ENCODE measurements around the gene FRMD5.

The FRMD5 gene

GRCh38 chr15:43898891-43899290 is 296.2 kb downstream of the FRMD5 start:
- DNase-seq, result no peak
- POLR2A ChIA-PET, result interaction anchor here (0.5 kb wide), 1 partner anchor 63 kb away, joined by 5 read pairs; no protein-coding TSS in a partner anchor

GRCh38 chr15:43896543-43896942 is 298.5 kb downstream of the FRMD5 start:
- no peak overlapping the region for H3K27ac ChIP-seq (ENCODE audit: insufficient read depth in 1 of 2, low read depth in 1 of 2, low read length in 2 of 2, poor library complexity in 1 of 2, severe bottlenecking in 2 of 2)
- H3K9me3 ChIP-seq (ENCODE audit: control extremely low read depth in 1 of 5, control insufficient read depth in 4 of 5, insufficient read depth in 2 of 5, low read depth in 1 of 5, low read length in 4 of 5), result no peaks in the 10 kb centered on the region
- no peak overlapping the region for H3K4me3 ChIP-seq (ENCODE audit: control insufficient read depth in 1 of 7, extremely low read depth in 1 of 7, insufficient read depth in 4 of 7, low read depth in 2 of 7, low read length in 6 of 7)
- ChIA-PET POLR2A (no interaction called here), CTCF (no interaction called here)
- no peaks in the 10 kb centered on the region for H3K36me3 ChIP-seq (ENCODE audit: control insufficient read depth in 4 of 4, insufficient read depth in 4 of 4, low read length in 3 of 4)
- H3K27me3 ChIP-seq (replicated peaks in 2 of 5; ENCODE audit: control insufficient read depth in 4 of 5, insufficient read depth in 5 of 5, low read length in 4 of 5), result no peaks in the 10 kb centered on the region
- 100% methylated on average over 1 of the region's 1 CpG for WGBS (ENCODE audit: insufficient coverage)
- DNase-seq, result no peak
- H3K4me1 ChIP-seq (ENCODE audit: control extremely low read depth in 1 of 4, control insufficient read depth in 4 of 4, insufficient read depth in 4 of 4, low read length in 3 of 4), result peaks cover 0 to 7% (median 2%) of the 10 kb centered on the region in 4 experiments

More at GRCh38 chr15:43898891-43899290, 296.2 kb downstream of the FRMD5 start:
- H3K9me3 ChIP-seq (ENCODE audit: control extremely low read depth in 1 of 5, control insufficient read depth in 4 of 5, insufficient read depth in 2 of 5, low read depth in 1 of 5, low read length in 4 of 5), result no peaks in the 10 kb centered on the region
- WGBS (ENCODE audit: insufficient coverage), result 90% methylated on average over 1 of the region's 2 CpGs
- peaks cover 0 to 10% (median 2%) of the 10 kb centered on the region in 4 experiments for H3K4me1 ChIP-seq (ENCODE audit: control extremely low read depth in 1 of 4, control insufficient read depth in 4 of 4, insufficient read depth in 4 of 4, low read length in 3 of 4)
- H3K27me3 ChIP-seq (replicated peaks in 2 of 5; ENCODE audit: control insufficient read depth in 4 of 5, insufficient read depth in 5 of 5, low read length in 4 of 5), result no peaks in the 10 kb centered on the region
- no peak overlapping the region for H3K4me3 ChIP-seq (ENCODE audit: control insufficient read depth in 1 of 7, extremely low read depth in 1 of 7, insufficient read depth in 4 of 7, low read depth in 2 of 7, low read length in 6 of 7)
- no peak overlapping the region for H3K27ac ChIP-seq (ENCODE audit: insufficient read depth in 1 of 2, low read depth in 1 of 2, low read length in 2 of 2, poor library complexity in 1 of 2, severe bottlenecking in 2 of 2)
- H3K36me3 ChIP-seq (ENCODE audit: control insufficient read depth in 4 of 4, insufficient read depth in 4 of 4, low read length in 3 of 4), result no peaks in the 10 kb centered on the region
- CTCF ChIA-PET, result interaction anchor here (0.7 to 1.2 kb wide), 4 partner anchors 8 to 579 kb away, joined by 3 to 5 read pairs (median 3); no protein-coding TSS in a partner anchor

- DNase-seq, result no peak
- no peak overlapping the region for H3K27ac ChIP-seq (ENCODE audit: insufficient read depth in 1 of 2, low read depth in 1 of 2, low read length in 2 of 2, poor library complexity in 1 of 2, severe bottlenecking in 2 of 2)
- H3K4me3 ChIP-seq (ENCODE audit: control insufficient read depth in 1 of 7, extremely low read depth in 1 of 7, insufficient read depth in 4 of 7, low read depth in 2 of 7, low read length in 6 of 7), result no peak overlapping the region
- H3K4me1 ChIP-seq (ENCODE audit: control extremely low read depth in 1 of 4, control insufficient read depth in 4 of 4, insufficient read depth in 4 of 4, low read length in 3 of 4), result peaks cover 0 to 3% (median 0%) of the 10 kb centered on the region in 4 experiments
- POLR2A ChIA-PET, result no interaction called here
- no peaks in the 10 kb centered on the region for H3K9me3 ChIP-seq (ENCODE audit: control extremely low read depth in 1 of 5, control insufficient read depth in 4 of 5, insufficient read depth in 2 of 5, low read depth in 1 of 5, low read length in 4 of 5)
- no peaks in the 10 kb centered on the region for H3K27me3 ChIP-seq (replicated peaks in 2 of 5; ENCODE audit: control insufficient read depth in 4 of 5, insufficient read depth in 5 of 5, low read length in 4 of 5)
- no peaks in the 10 kb centered on the region for H3K36me3 ChIP-seq (ENCODE audit: control insufficient read depth in 4 of 4, insufficient read depth in 4 of 4, low read length in 3 of 4)
- WGBS (ENCODE audit: insufficient coverage), result 100% methylated on average over 3 of the region's 5 CpGs
- CTCF ChIA-PET, result interaction anchor here (0.6 to 1.6 kb wide), 2 partner anchors 8 kb away, joined by 3 to 5 read pairs; no protein-coding TSS in a partner anchor
These were observed 299.5 kb downstream of the FRMD5 start for GRCh38 chr15:43895586-43895985.

GRCh38 chr15:43893956-43894355 is 301.1 kb downstream of the FRMD5 start:
- Histone ChIP-seq H3K27me3 (replicated peaks in 2 of 5; ENCODE audit: control insufficient read depth in 4 of 5, insufficient read depth in 5 of 5, low read length in 4 of 5) (no peaks in the 10 kb centered on the region), H3K27ac (ENCODE audit: insufficient read depth in 1 of 2, low read depth in 1 of 2, low read length in 2 of 2, poor library complexity in 1 of 2, severe bottlenecking in 2 of 2) (no peak overlapping the region), H3K36me3 (ENCODE audit: control insufficient read depth in 4 of 4, insufficient read depth in 4 of 4, low read length in 3 of 4) (no peaks in the 10 kb centered on the region), H3K4me3 (ENCODE audit: control insufficient read depth in 1 of 7, extremely low read depth in 1 of 7, insufficient read depth in 4 of 7, low read depth in 2 of 7, low read length in 6 of 7) (no peak overlapping the region), H3K9me3 (ENCODE audit: control extremely low read depth in 1 of 5, control insufficient read depth in 4 of 5, insufficient read depth in 2 of 5, low read depth in 1 of 5, low read length in 4 of 5) (no peaks in the 10 kb centered on the region), H3K4me1 (ENCODE audit: control extremely low read depth in 1 of 4, control insufficient read depth in 4 of 4, insufficient read depth in 4 of 4, low read length in 3 of 4) (no peaks in the 10 kb centered on the region)
- ChIA-PET POLR2A (no interaction called here), CTCF (no interaction called here)
- 67% methylated on average over 1 of the region's 1 CpG for WGBS (ENCODE audit: insufficient coverage)
- no peak for DNase-seq

GRCh38 chr15:43889042-43889441 is 306.0 kb downstream of the FRMD5 start:
- POLR2A ChIA-PET, result no interaction called here
- no peaks in the 10 kb centered on the region for H3K4me1 ChIP-seq (ENCODE audit: control extremely low read depth in 1 of 4, control insufficient read depth in 4 of 4, insufficient read depth in 4 of 4, low read length in 3 of 4)
- H3K4me3 ChIP-seq (ENCODE audit: control insufficient read depth in 1 of 7, extremely low read depth in 1 of 7, insufficient read depth in 4 of 7, low read depth in 2 of 7, low read length in 6 of 7), result no peak overlapping the region
- CTCF ChIA-PET, result interaction anchor here (1.2 to 1.7 kb wide), 3 partner anchors 10 to 15 kb away, joined by 3 to 4 read pairs (median 3); no protein-coding TSS in a partner anchor
- H3K27ac ChIP-seq (ENCODE audit: insufficient read depth in 1 of 2, low read depth in 1 of 2, low read length in 2 of 2, poor library complexity in 1 of 2, severe bottlenecking in 2 of 2), result no peak overlapping the region
- no peaks in the 10 kb centered on the region for H3K27me3 ChIP-seq (replicated peaks in 2 of 5; ENCODE audit: control insufficient read depth in 4 of 5, insufficient read depth in 5 of 5, low read length in 4 of 5)
- 100% methylated on average over 3 of the region's 3 CpGs for WGBS (ENCODE audit: insufficient coverage)
- H3K36me3 ChIP-seq (ENCODE audit: control insufficient read depth in 4 of 4, insufficient read depth in 4 of 4, low read length in 3 of 4), result peaks cover 0 to 5% (median 2%) of the 10 kb centered on the region in 4 experiments
- no peaks in the 10 kb centered on the region for H3K9me3 ChIP-seq (ENCODE audit: control extremely low read depth in 1 of 5, control insufficient read depth in 4 of 5, insufficient read depth in 2 of 5, low read depth in 1 of 5, low read length in 4 of 5)
- no peak for DNase-seq

- Histone ChIP-seq H3K9me3 (ENCODE audit: control extremely low read depth in 1 of 5, control insufficient read depth in 4 of 5, insufficient read depth in 2 of 5, low read depth in 1 of 5, low read length in 4 of 5) (no peaks in the 10 kb centered on the region), H3K4me3 (ENCODE audit: control insufficient read depth in 1 of 7, extremely low read depth in 1 of 7, insufficient read depth in 4 of 7, low read depth in 2 of 7, low read length in 6 of 7) (no peak overlapping the region), H3K27me3 (replicated peaks in 2 of 5; ENCODE audit: control insufficient read depth in 4 of 5, insufficient read depth in 5 of 5, low read length in 4 of 5) (no peaks in the 10 kb centered on the region), H3K36me3 (ENCODE audit: control insufficient read depth in 4 of 4, insufficient read depth in 4 of 4, low read length in 3 of 4) (peaks cover 0 to 11% (median 2%) of the 10 kb centered on the region in 4 experiments), H3K4me1 (ENCODE audit: control extremely low read depth in 1 of 4, control insufficient read depth in 4 of 4, insufficient read depth in 4 of 4, low read length in 3 of 4) (no peaks in the 10 kb centered on the region), H3K27ac (ENCODE audit: insufficient read depth in 1 of 2, low read depth in 1 of 2, low read length in 2 of 2, poor library complexity in 1 of 2, severe bottlenecking in 2 of 2) (no peak overlapping the region)
- 100% methylated on average over 3 of the region's 5 CpGs for WGBS (ENCODE audit: insufficient coverage)
- DNase-seq, result no peak
- ChIA-PET CTCF (interaction anchor here (1.2 to 1.5 kb wide), 2 partner anchors 9 to 11 kb away, joined by 3 to 4 read pairs; no protein-coding TSS in a partner anchor), POLR2A (no interaction called here)
These were observed 307.2 kb downstream of the FRMD5 start for GRCh38 chr15:43887901-43888300.

- WGBS (ENCODE audit: insufficient coverage), result 98% methylated on average over 4 of the region's 4 CpGs
These were observed 308.5 kb downstream of the FRMD5 start for GRCh38 chr15:43886558-43886957.

More at GRCh38 chr15:43886558-43886957, 308.5 kb downstream of the FRMD5 start:
- Histone ChIP-seq H3K27ac (ENCODE audit: insufficient read depth in 1 of 2, low read depth in 1 of 2, low read length in 2 of 2, poor library complexity in 1 of 2, severe bottlenecking in 2 of 2) (no peak overlapping the region), H3K4me3 (ENCODE audit: control insufficient read depth in 1 of 7, extremely low read depth in 1 of 7, insufficient read depth in 4 of 7, low read depth in 2 of 7, low read length in 6 of 7) (no peak overlapping the region), H3K36me3 (ENCODE audit: control insufficient read depth in 4 of 4, insufficient read depth in 4 of 4, low read length in 3 of 4) (peaks cover 0 to 17% (median 3%) of the 10 kb centered on the region in 4 experiments), H3K9me3 (ENCODE audit: control extremely low read depth in 1 of 5, control insufficient read depth in 4 of 5, insufficient read depth in 2 of 5, low read depth in 1 of 5, low read length in 4 of 5) (no peaks in the 10 kb centered on the region), H3K4me1 (ENCODE audit: control extremely low read depth in 1 of 4, control insufficient read depth in 4 of 4, insufficient read depth in 4 of 4, low read length in 3 of 4) (no peaks in the 10 kb centered on the region), H3K27me3 (replicated peaks in 2 of 5; ENCODE audit: control insufficient read depth in 4 of 5, insufficient read depth in 5 of 5, low read length in 4 of 5) (no peaks in the 10 kb centered on the region)
- no peak for DNase-seq
- POLR2A ChIA-PET, result no interaction called here
- CTCF ChIA-PET, result no interaction called here
